ENCODE results near the gene HSPA4. TPM values are rescaled to one million over a fixed set of nuclear protein-coding genes. Genes with fewer than 3 reads are reported as not detected.

HSPA4 gene
- total RNA-seq, 2 donors from 2014 or later: 68.0 to 79.9 TPM

DNA sequence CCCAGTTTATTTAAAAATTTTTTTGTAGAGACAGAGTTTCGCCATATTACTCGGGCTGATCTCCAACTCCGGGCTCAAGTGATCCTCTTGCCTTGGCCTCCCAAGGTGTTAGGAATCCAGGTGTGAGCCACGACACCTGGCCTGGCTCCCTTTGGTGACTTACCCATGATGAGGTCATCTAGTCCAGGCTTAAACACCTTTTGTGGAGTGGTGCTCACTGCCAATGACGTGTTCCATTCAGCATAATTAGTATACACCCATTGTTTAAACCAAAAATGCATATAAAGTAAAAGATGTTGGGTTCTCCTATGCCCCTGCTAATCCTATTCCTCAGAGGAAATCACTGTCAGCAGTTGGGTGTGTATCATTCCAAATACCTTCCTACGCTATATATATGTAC lies 91.0 kb downstream of the HSPA4 start:
- no peak for DNase-seq
- ATAC-seq: no peak
- intact Hi-C loops (cut with DNase I): no loop called here

DNA sequence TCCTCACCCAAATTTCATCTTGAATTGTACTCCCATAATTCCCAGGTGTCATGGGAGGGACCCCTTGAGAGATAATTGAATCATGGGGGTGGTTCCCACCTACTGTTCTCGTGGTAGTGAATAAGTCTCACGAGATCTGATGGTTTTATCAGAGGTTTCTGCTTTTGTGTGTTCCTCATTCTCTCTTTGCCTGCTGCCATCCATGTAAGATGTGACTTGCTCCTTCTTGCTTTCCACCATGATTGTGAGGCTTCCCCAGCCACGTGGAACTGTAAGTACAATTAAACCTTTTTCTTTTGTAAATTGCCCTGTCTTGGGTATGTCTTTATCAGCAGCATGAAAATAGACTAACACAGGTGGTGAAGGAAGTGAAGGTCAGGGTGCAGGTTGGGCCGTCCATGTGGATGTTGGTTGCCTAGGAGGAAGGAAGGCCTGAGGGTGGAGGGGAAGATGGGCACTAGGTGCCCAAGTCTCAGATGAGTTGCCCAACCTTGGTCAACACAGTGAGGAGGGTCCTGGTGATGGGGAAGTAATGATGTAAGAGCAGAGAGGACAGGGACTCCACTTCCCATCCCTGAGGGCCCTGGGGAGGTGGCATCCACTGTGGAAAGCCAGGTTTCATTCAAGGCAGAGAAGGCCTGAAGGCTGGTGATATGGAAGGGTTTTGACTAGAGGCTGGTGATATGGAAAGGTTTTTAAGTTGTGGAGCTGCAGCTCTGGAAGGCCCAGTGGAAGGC lies 92.6 kb downstream of the HSPA4 start:
- DNase-seq: no peak
- ATAC-seq: no peak
- intact Hi-C loops (cut with DNase I): no loop called here

- intact Hi-C loops (cut with DNase I): no loop called here
- no peak for DNase-seq
- no peak for ATAC-seq
Observed at GRCh38 chr5:133145436-133146170, 93.8 kb downstream of the HSPA4 start.

GRCh38 chr5:133147411-133147810 lies 95.6 kb downstream of the HSPA4 start:
- intact Hi-C loops (cut with DNase I): no loop called here
- DNase-seq: no peak
- no peak for ATAC-seq

GRCh38 chr5:133147815-133148567 lies 96.2 kb downstream of the HSPA4 start:
- DNase-seq (no peak), ATAC-seq (no peak)
- intact Hi-C loops (cut with DNase I): no loop called here

- intact Hi-C loops (cut with DNase I): no loop called here
- DNase-seq (no peak), ATAC-seq (no peak)
Observed at GRCh38 chr5:133149345-133149744, 97.5 kb downstream of the HSPA4 start.

DNA sequence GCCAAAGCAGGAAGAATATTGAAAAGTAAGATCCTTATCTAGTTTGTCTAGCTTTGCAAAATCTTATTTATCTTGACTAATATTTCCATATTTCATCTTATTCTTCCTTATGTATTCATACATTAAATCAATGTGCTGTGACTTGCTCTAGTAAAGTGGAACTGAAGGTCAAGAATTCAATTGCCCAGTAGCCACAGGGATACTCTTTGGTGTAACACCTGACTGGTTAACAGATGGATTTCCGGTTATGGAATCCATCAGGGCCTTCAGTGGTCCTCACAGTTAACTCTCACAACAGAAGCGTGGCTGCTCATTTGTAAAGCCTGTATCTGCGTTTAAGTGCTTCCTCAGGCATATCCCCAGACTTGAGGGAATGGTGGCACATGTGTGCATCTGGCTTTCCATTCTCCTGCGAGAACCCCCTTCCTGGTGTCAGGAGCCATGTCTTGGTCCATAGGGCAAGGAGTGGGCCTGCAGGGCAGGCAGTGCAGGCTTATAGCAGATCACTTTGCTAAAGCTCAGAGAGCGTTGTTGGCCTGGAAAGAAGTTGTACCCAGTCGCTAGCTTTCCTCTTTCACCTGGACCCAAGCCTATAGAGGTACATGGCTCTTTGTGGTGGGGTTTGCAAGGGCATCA lies 99.2 kb downstream of the HSPA4 start:
- no peak for ATAC-seq
- intact Hi-C loops (cut with DNase I): no loop called here
- DNase-seq: no peak

DNA sequence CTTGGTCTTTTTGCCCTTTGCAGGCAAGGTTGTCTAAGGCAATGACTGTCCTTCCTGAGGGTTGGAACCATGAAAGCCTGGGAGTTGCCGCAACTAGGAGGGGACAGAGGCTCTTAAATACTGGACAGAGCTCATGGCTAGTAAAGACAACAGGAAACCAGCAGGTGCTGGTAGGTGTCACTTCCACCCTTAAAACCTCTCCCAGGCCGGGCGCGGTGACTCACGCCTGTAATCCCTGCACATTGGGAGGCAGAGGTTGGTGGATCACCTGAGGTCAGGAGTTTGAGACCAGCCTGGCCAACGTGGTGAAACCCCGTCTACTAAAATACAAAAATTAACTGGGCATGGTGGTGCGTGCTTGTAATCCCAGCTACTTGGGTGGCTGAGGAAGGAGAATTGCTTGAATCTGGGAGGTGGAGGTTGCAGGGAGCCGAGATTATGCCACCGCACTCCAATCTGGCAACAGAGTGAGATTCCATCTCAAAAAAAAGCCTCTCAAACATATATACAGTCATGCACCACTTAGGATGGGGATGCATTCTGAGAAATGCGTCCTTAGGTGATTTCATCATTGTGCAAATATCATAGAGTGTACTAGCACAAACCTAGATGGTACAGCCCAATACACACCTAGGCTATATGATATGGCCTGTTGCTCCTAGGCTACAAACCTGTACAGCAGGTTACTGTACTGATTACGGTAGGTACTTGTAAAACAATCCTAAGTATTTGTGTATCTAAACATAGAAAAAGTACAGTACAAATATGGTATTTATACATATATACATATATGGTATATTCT lies 102.7 kb downstream of the HSPA4 start:
- ATAC-seq (no peak), DNase-seq (no peak)
- intact Hi-C loops (cut with DNase I): no loop called here

DNA sequence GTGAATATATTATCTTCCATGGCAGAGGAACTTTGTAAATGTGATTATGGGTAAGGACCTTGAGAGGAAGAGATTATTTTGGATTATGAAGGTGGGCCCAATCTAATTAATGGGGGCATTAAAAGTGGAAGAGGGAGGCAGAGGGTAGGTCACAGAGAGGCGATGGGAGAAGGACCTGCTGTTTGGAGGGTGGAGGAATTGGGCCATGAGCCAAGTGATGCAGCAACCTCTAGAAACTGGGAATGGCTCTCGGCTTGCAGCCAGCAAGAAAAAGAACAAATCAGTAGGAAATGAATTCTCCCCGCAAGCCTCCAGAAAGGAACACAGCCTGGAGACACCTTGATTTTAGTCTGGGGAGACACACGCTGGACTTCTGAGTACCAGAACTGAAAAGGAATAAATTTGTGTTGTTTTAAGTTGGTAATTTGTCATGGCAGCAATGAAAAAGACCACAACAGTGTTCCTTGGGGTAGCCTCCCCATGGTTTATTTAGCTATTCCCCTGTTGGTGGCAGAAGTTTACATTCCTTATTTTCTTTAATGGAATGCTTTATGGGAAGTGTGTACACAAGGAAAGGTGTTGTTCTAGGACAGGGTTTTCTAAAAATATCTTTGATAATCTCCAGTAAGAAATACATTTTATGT lies 103.6 kb downstream of the HSPA4 start:
- ATAC-seq (no peak), DNase-seq (no peak)
- intact Hi-C loops (cut with DNase I): no loop called here

Other genes with a start within 250 kb of the HSPA4 start
- under 1 TPM in 1 of 2 donors, not detected in 1; 0.06 TPM for gene SOWAHA, start 238.7 kb upstream of the HSPA4 start, total RNA-seq
- 1 to 10 TPM; 6.1 to 7.2 TPM for gene SHROOM1, start 221.4 kb upstream of the HSPA4 start, total RNA-seq
- gene GDF9, start 185.5 kb upstream of the HSPA4 start, total RNA-seq: under 1 TPM in 1 of 2 donors, not detected in 1; 0.65 TPM
- gene UQCRQ, start 185.4 kb upstream of the HSPA4 start, total RNA-seq: 1,000 to 10,000 TPM; 1,029 to 1,106 TPM
- 1 to 10 TPM; 1.1 to 1.3 TPM for gene LEAP2, start 178.3 kb upstream of the HSPA4 start, total RNA-seq
- gene AFF4, start 88.4 kb upstream of the HSPA4 start, total RNA-seq: 10 to 100 TPM; 33.3 to 58.1 TPM
- 10 to 100 TPM; 14.9 to 19.2 TPM for gene ZCCHC10, start 25.5 kb upstream of the HSPA4 start, total RNA-seq